ENCODE data around the gene SERPINE1. TPM values are rescaled to one million over a fixed set of nuclear protein-coding genes. Genes with fewer than 3 reads are reported as not detected.

Gene SERPINE1
- total RNA-seq, 2 donors from 2014 or later: 3.7 to 24.4 TPM

GRCh38 chr7:101167645-101168411 lies 40.9 kb downstream of the SERPINE1 start:
- Histone ChIP-seq H3K27me3 (replicated peaks; ENCODE audit: insufficient read depth) (peaks cover 51% of the 10 kb centered on the region), H3K27ac (no peak overlapping the region), H3K36me3 (no peaks in the 10 kb centered on the region), H3K9me3 (no peaks in the 10 kb centered on the region), H3K4me3 (no peak overlapping the region), H3K4me1 (replicated peaks) (peaks cover 18% of the 10 kb centered on the region)
- intact Hi-C loops (cut with DNase I): no loop called here
- 2% methylated on average over 12 of the region's 12 CpGs for WGBS
- TF ChIP-seq CTCF (IDR thresholded peaks at IDR 0.05): no peak
- no peak for DNase-seq (ENCODE audit: low spot score)

GRCh38 chr7:101168412-101169049 lies 41.6 kb downstream of the SERPINE1 start:
- Histone ChIP-seq H3K27ac (no peak overlapping the region), H3K4me1 (replicated peaks) (peaks cover 15% of the 10 kb centered on the region), H3K36me3 (no peaks in the 10 kb centered on the region), H3K4me3 (no peak overlapping the region), H3K27me3 (replicated peaks; ENCODE audit: insufficient read depth) (peaks cover 53% of the 10 kb centered on the region), H3K9me3 (no peaks in the 10 kb centered on the region)
- WGBS: 5% methylated on average over 6 of the region's 6 CpGs
- no peak for DNase-seq (ENCODE audit: low spot score)
- TF ChIP-seq POLR2A (IDR thresholded peaks at IDR 0.05) (no peak), POLR2AphosphoS5 (IDR thresholded peaks at IDR 0.05) (no peak), CTCF (IDR thresholded peaks at IDR 0.05) (no peak)
- intact Hi-C loops (cut with DNase I): no loop called here

GRCh38 chr7:101169110-101169837 lies 42.4 kb downstream of the SERPINE1 start:
- no peak overlapping the region for H3K27ac ChIP-seq
- H3K27me3 ChIP-seq (replicated peaks; ENCODE audit: insufficient read depth): peaks cover 59% of the 10 kb centered on the region

GRCh38 chr7:101169838-101170551 lies 43.1 kb downstream of the SERPINE1 start:
- Histone ChIP-seq H3K27me3 (replicated peaks; ENCODE audit: insufficient read depth) (peaks cover 63% of the 10 kb centered on the region), H3K4me3 (no peak overlapping the region), H3K9me3 (no peaks in the 10 kb centered on the region), H3K36me3 (no peaks in the 10 kb centered on the region), H3K4me1 (replicated peaks) (peaks cover 5% of the 10 kb centered on the region), H3K27ac (no peak overlapping the region)
- intact Hi-C loops (cut with DNase I): no loop called here
- DNase-seq (ENCODE audit: low spot score): peak; percentile 47
- WGBS: 1% methylated on average over 30 of the region's 33 CpGs
- TF ChIP-seq POLR2A (IDR thresholded peaks at IDR 0.05) (no peak), CTCF (IDR thresholded peaks at IDR 0.05) (peak; percentile 51 to 78 (median 64)), POLR2AphosphoS5 (IDR thresholded peaks at IDR 0.05) (peak; percentile 19)

More at GRCh38 chr7:101169110-101169837, 42.4 kb downstream of the SERPINE1 start:
- TF ChIP-seq CTCF (IDR thresholded peaks at IDR 0.05) (no peak), POLR2A (IDR thresholded peaks at IDR 0.05) (no peak), POLR2AphosphoS5 (IDR thresholded peaks at IDR 0.05) (no peak)
- DNase-seq (ENCODE audit: low spot score): no peak
- WGBS: 4% methylated on average over 16 of the region's 18 CpGs
- intact Hi-C loops (cut with DNase I): no loop called here
- Histone ChIP-seq H3K4me3 (no peak overlapping the region), H3K36me3 (no peaks in the 10 kb centered on the region), H3K4me1 (replicated peaks) (peaks cover 8% of the 10 kb centered on the region), H3K9me3 (no peaks in the 10 kb centered on the region)

Measured in prostate gland (tissue), 2 donors.